HepG2 (cell line): ENCODE measurements around the gene IFNK. TPM values are rescaled to one million over a fixed set of nuclear protein-coding genes. Genes with fewer than 3 reads are reported as not detected.

Experiments used
- ARID2 ChIP-seq: sonication (generic); formaldehyde crosslinking; IDR thresholded peaks from 2 replicates; pipeline ENCODE4 v1.8.1; 2022; ENCODE audit warnings: mild to moderate bottlenecking, missing genetic modification reagents, borderline replicate concordance
- BHLHE40 ChIP-seq: IDR thresholded peaks from 2 replicates; pipeline ENCODE4 v1.6.1; 2011; ENCODE audit warnings: low read length, improper control_type of control experiment
- FOXK2 ChIP-seq: fragments of 450-650 bp; IDR thresholded peaks from 2 replicates; pipeline ENCODE4 v1.6.1; 2016
- GMEB1 ChIP-seq: sonication (generic); formaldehyde crosslinking; IDR thresholded peaks from 2 replicates; pipeline ENCODE4 v1.5.1; 2020; ENCODE audit warnings: missing genetic modification reagents, mild to moderate bottlenecking, borderline replicate concordance
- HDAC1 ChIP-seq: sonication (generic); formaldehyde crosslinking; IDR thresholded peaks from 2 replicates; pipeline ENCODE4 v1.5.1; 2020; ENCODE audit warnings: mild to moderate bottlenecking, missing genetic modification reagents
- NFE2 ChIP-seq: sonication (generic); formaldehyde crosslinking; IDR thresholded peaks from 2 replicates; pipeline ENCODE4 v1.4.0; 2020; ENCODE audit warnings: missing genetic modification reagents
- SMARCE1 ChIP-seq: fragments of 450-650 bp; IDR thresholded peaks from 2 replicates; pipeline ENCODE4 v1.6.1; 2017; ENCODE audit warnings: borderline replicate concordance
- U2AF1 ChIP-seq: fragments of 200-400 bp; formaldehyde crosslinking; optimal IDR thresholded peaks from 2 replicates; pipeline ENCODE3; 2017; ENCODE audit warnings: mild to moderate bottlenecking, low read depth, low read length
- ZEB1 ChIP-seq: IDR thresholded peaks from 2 replicates; pipeline ENCODE4 v1.6.1; 2012; ENCODE audit warnings: mild to moderate bottlenecking, low read depth, inconsistent platforms; ENCODE audit not compliant: insufficient replicate concordance
- ZNF513 ChIP-seq: sonication (generic); formaldehyde crosslinking; conservative IDR thresholded peaks from 2 replicates; pipeline ENCODE4 v1.5.0; 2020; ENCODE audit warnings: missing genetic modification reagents
- ZNF891 ChIP-seq: sonication (generic); formaldehyde crosslinking; IDR thresholded peaks from 2 replicates; pipeline ENCODE4 v1.5.0; 2020; ENCODE audit warnings: mild to moderate bottlenecking, missing genetic modification reagents
- polyA plus RNA-seq, 8 experiments: library from polyadenylated mRNA; depleted of rRNA in 3 of 8; stranded (reverse) in 7 of 8; unstranded in 1 of 8; fragments of >200 nt; fragmentation: Illumina TruSeq in 4 of 8; extraction: Trizol in 4 of 8; gene quantifications; 2 replicates each; pipeline versions ENCODE4 v1.2.1 to v1.2.3, GENCODE V29; 2011 to 2016; ENCODE audit warnings: low read depth in 4 of 8, missing spikeins in 1 of 8, mixed read lengths in 1 of 8; ENCODE audit not compliant: insufficient read depth in 1 of 8
- total RNA-seq, 5 experiments: library from RNA; depleted of rRNA; stranded (reverse); fragments of >200 nt; fragmentation: Illumina TruSeq; extraction: Trizol; gene quantifications; 2 replicates each; pipeline ENCODE4 v1.2.3, GENCODE V29; 2016; ENCODE audit warnings: low read depth in 1 of 5
- TF ChIP-seq, protein P1 (sequence below): sonication (generic); formaldehyde crosslinking; IDR thresholded peaks from 2 replicates; pipeline ENCODE4 v1.4.0; 2020; ENCODE audit warnings: mild to moderate bottlenecking, missing genetic modification reagents
- TF ChIP-seq, protein P2 (sequence below): sonication (generic); formaldehyde crosslinking; IDR thresholded peaks from 2 replicates; pipeline ENCODE4 v1.4.0; 2020; ENCODE audit warnings: missing genetic modification reagents
- TF ChIP-seq, protein P3 (sequence below): sonication (generic); formaldehyde crosslinking; IDR thresholded peaks from 2 replicates; pipeline ENCODE4 v1.5.0; 2020; ENCODE audit warnings: missing genetic modification reagents

The IFNK gene
- total and polyA plus RNA-seq, 2 of the 13 experiments (the other 11 are each of a cell fraction or from before 2014, with no cell fraction given), result not detected

GRCh38 chr9:27573634-27574590 lies 49.8 kb downstream of the IFNK start (continued):
- TF ChIP-seq, protein P1, sequence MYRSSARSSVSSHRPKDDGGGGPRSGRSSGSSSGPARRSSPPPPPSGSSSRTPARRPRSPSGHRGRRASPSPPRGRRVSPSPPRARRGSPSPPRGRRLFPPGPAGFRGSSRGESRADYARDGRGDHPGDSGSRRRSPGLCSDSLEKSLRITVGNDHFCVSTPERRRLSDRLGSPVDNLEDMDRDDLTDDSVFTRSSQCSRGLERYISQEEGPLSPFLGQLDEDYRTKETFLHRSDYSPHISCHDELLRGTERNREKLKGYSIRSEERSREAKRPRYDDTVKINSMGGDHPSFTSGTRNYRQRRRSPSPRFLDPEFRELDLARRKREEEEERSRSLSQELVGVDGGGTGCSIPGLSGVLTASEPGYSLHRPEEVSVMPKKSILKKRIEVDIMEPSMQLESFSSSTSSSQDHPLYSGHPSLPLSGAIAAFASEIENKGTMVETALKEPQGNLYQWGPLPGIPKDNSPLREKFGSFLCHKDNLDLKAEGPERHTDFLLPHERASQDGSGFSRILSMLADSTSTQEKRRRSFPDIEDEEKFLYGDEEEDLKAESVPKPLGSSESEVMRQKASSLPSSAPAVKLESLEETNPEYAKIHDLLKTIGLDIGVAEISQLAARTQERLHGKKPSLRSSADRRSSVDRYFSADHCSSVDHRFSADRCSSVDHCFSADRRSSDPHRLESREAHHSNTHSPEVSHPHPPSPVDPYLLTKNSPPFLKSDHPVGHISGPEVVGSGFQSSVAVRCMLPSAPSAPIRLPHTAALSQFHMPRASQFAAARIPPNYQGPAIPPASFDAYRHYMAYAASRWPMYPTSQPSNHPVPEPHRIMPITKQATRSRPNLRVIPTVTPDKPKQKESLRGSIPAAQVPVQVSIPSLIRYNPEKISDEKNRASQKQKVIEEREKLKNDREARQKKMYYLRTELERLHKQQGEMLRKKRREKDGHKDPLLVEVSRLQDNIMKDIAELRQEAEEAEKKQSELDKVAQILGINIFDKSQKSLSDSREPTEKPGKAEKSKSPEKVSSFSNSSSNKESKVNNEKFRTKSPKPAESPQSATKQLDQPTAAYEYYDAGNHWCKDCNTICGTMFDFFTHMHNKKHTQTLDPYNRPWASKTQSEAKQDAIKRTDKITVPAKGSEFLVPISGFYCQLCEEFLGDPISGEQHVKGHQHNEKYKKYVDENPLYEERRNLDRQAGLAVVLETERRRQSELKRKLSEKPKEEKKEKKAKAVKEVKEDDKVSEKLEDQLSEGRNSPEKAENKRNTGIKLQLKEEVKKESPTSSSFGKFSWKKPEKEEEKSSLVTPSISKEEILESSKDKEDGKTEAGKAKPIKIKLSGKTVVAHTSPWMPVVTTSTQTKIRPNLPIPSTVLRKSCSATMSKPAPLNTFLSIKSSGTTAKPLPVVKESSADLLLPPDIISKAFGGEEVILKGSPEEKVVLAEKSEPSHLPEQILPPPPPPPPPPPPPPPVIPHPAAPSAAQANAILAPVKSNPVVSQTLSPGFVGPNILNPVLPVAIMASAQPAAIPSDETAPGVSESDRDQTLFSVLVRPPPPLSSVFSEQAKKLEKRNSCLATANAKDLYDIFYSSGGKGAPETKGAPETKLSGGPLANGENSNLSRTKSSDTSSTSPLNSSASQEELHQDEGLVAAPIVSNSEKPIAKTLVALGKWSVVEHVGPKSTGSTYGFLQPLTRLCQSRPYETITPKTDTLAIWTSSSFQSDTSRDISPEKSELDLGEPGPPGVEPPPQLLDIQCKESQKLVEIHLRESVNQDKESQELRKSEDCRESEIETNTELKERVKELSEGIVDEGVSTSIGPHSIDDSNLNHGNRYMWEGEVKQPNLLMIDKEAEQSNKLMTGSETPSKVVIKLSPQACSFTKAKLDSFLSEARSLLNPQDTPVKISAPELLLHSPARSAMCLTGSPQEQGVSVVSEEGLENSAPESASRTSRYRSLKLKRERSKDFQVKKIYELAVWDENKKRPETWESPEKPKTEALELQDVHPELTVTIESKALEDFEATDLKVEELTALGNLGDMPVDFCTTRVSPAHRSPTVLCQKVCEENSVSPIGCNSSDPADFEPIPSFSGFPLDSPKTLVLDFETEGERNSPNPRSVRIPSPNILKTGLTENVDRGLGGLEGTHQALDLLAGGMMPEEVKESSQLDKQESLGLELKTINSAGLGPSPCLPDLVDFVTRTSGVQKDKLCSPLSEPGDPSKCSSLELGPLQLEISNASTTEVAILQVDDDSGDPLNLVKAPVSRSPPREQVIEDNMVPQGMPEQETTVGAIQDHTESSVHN, result no peak
- peak; percentile 50 for TF ChIP-seq HDAC1 (CRISPR knock-in tag)
- no peak for TF ChIP-seq ZNF891 (CRISPR knock-in tag)
- TF ChIP-seq SMARCE1, result no peak
- TF ChIP-seq NFE2 (CRISPR knock-in tag), result no peak
- TF ChIP-seq, protein P2, sequence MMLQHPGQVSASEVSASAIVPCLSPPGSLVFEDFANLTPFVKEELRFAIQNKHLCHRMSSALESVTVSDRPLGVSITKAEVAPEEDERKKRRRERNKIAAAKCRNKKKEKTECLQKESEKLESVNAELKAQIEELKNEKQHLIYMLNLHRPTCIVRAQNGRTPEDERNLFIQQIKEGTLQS (CRISPR knock-in tag), result no peak
- 0 out of 2 replicates have a peak, but pooled peaks have one; percentile 39 for TF ChIP-seq BHLHE40
- TF ChIP-seq FOXK2, result peak; percentile 46; the same call in 1 of the 2 replicates
- TF ChIP-seq U2AF1, result peak; percentile 62
- peak; percentile 82 for TF ChIP-seq GMEB1
- no peak for TF ChIP-seq ZEB1
- no peak for TF ChIP-seq ZNF513 (CRISPR knock-in tag)
- no peak for TF ChIP-seq ARID2 (CRISPR knock-in tag)
- TF ChIP-seq, protein P3, sequence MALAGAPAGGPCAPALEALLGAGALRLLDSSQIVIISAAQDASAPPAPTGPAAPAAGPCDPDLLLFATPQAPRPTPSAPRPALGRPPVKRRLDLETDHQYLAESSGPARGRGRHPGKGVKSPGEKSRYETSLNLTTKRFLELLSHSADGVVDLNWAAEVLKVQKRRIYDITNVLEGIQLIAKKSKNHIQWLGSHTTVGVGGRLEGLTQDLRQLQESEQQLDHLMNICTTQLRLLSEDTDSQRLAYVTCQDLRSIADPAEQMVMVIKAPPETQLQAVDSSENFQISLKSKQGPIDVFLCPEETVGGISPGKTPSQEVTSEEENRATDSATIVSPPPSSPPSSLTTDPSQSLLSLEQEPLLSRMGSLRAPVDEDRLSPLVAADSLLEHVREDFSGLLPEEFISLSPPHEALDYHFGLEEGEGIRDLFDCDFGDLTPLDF (CRISPR knock-in tag), result no peak
